ENCODE data around the gene GREB1L. TPM values are rescaled to one million over a fixed set of nuclear protein-coding genes. Genes with fewer than 3 reads are reported as not detected.

The GREB1L gene
- total and polyA plus RNA-seq, 2 donors (not counting 1 experiment from before 2014, with no cell fraction given), result 0.33 to 0.41 TPM

DNA sequence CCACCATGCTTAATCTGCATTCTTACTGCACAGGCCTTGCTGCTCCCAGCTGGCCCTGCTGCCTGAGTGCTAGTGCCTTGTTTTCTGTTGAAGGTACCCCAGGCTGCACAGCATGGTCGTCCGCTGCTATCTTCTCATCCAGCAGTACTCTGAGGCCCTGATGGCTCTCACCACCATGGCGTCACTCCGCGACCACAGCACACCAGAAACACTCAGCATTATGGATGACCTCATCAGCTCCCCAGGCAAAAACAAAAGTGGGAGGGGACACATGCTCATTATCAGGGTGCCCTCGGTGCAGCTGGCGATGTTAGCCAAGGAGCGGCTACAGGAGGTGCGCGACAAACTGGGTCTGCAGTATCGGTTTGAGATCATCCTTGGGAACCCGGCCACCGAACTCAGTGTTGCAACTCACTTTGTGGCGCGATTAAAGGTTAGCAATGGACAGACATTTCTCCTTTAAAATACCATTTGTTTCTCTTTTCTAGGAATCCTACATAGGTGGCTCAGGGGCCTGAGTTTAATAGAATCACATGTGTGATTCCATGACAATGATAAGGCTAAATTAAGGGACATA is 248.0 kb downstream of the GREB1L start:
- no peak overlapping the region for H2AFZ ChIP-seq (ENCODE audit: low read length)
- no peaks in the 10 kb centered on the region for H3K4me1 ChIP-seq (ENCODE audit: control insufficient read depth, extremely low read depth, insufficient read depth, low read length)
- H3K9ac ChIP-seq (ENCODE audit: insufficient read depth, low read length), result no peak overlapping the region
- no peaks in the 10 kb centered on the region for H3K9me3 ChIP-seq (ENCODE audit: control insufficient read depth, insufficient read depth, low read depth, low read length)
- no peaks in the 10 kb centered on the region for H3K36me3 ChIP-seq (ENCODE audit: control insufficient read depth, insufficient read depth, low read length)
- DNase-seq (ENCODE audit: low read depth in 2 of 2), result no peak
- no peak overlapping the region for H3K27ac ChIP-seq (ENCODE audit: insufficient read depth, low read length)
- TF ChIP-seq, protein P1, sequence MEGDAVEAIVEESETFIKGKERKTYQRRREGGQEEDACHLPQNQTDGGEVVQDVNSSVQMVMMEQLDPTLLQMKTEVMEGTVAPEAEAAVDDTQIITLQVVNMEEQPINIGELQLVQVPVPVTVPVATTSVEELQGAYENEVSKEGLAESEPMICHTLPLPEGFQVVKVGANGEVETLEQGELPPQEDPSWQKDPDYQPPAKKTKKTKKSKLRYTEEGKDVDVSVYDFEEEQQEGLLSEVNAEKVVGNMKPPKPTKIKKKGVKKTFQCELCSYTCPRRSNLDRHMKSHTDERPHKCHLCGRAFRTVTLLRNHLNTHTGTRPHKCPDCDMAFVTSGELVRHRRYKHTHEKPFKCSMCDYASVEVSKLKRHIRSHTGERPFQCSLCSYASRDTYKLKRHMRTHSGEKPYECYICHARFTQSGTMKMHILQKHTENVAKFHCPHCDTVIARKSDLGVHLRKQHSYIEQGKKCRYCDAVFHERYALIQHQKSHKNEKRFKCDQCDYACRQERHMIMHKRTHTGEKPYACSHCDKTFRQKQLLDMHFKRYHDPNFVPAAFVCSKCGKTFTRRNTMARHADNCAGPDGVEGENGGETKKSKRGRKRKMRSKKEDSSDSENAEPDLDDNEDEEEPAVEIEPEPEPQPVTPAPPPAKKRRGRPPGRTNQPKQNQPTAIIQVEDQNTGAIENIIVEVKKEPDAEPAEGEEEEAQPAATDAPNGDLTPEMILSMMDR (conservative IDR thresholded peaks at IDR 0.05 in 1 of 2, IDR thresholded peaks at IDR 0.05 in 1 of 2; ENCODE audit: low read depth in 1 of 2, low read length in 2 of 2), result no peak
- TF ChIP-seq EZH2 (IDR thresholded peaks at IDR 0.05; ENCODE audit: low read length, missing control alignments), result no peak
- H3K4me2 ChIP-seq (ENCODE audit: extremely low read depth, insufficient read depth, low read length), result no peak overlapping the region
- H4K20me1 ChIP-seq (ENCODE audit: control insufficient read depth, extremely low read depth, insufficient read depth, low read length), result no peaks in the 10 kb centered on the region
- no peaks in the 10 kb centered on the region for H3K79me2 ChIP-seq (ENCODE audit: control insufficient read depth, insufficient read depth, low read length)
- no peak overlapping the region for H3K4me3 ChIP-seq (replicated peaks in 1 of 4; ENCODE audit: control extremely low read depth in 1 of 4, insufficient read depth in 1 of 4, low read depth in 3 of 4, low read length in 4 of 4)
- H3K27me3 ChIP-seq (ENCODE audit: control insufficient read depth, insufficient read depth, low read length), result no peaks in the 10 kb centered on the region

DNA sequence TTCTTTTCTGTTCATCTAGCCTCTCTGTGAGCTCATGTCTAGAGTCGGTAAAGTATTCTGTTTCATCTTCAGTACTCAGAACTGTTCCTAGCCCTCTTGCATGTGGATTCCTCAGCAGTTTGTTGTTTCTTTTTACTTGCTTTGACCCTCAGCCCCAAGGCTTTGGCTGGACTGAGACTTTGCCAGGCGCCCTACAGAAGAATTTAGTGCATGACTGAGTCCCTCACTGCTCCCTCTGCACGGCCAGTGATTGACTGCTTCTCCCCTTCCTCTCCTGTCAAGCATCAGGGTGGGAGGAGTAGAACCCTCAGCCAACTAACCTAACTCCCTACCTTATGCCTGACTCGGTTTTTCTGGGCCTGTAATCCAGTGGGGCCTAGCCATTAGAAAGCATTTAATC is 248.7 kb downstream of the GREB1L start:
- Histone ChIP-seq H2AFZ (ENCODE audit: low read length) (no peak overlapping the region), H3K27ac (ENCODE audit: insufficient read depth, low read length) (no peak overlapping the region), H3K4me3 (replicated peaks in 1 of 4; ENCODE audit: control extremely low read depth in 1 of 4, insufficient read depth in 1 of 4, low read depth in 3 of 4, low read length in 4 of 4) (no peak overlapping the region), H3K9me3 (ENCODE audit: control insufficient read depth, insufficient read depth, low read depth, low read length) (no peaks in the 10 kb centered on the region), H3K4me1 (ENCODE audit: control insufficient read depth, extremely low read depth, insufficient read depth, low read length) (no peaks in the 10 kb centered on the region), H3K36me3 (ENCODE audit: control insufficient read depth, insufficient read depth, low read length) (no peaks in the 10 kb centered on the region), H3K27me3 (ENCODE audit: control insufficient read depth, insufficient read depth, low read length) (no peaks in the 10 kb centered on the region), H3K9ac (ENCODE audit: insufficient read depth, low read length) (no peak overlapping the region), H4K20me1 (ENCODE audit: control insufficient read depth, extremely low read depth, insufficient read depth, low read length) (no peaks in the 10 kb centered on the region), H3K79me2 (ENCODE audit: control insufficient read depth, insufficient read depth, low read length) (no peaks in the 10 kb centered on the region), H3K4me2 (ENCODE audit: extremely low read depth, insufficient read depth, low read length) (no peak overlapping the region)
- DNase-seq (ENCODE audit: low read depth in 2 of 2), result no peak
- no peak for TF ChIP-seq EZH2 (IDR thresholded peaks at IDR 0.05; ENCODE audit: low read length, missing control alignments)
- TF ChIP-seq, protein P1 (conservative IDR thresholded peaks at IDR 0.05 in 1 of 2, IDR thresholded peaks at IDR 0.05 in 1 of 2; ENCODE audit: low read depth in 1 of 2, low read length in 2 of 2), result no peak

DNA sequence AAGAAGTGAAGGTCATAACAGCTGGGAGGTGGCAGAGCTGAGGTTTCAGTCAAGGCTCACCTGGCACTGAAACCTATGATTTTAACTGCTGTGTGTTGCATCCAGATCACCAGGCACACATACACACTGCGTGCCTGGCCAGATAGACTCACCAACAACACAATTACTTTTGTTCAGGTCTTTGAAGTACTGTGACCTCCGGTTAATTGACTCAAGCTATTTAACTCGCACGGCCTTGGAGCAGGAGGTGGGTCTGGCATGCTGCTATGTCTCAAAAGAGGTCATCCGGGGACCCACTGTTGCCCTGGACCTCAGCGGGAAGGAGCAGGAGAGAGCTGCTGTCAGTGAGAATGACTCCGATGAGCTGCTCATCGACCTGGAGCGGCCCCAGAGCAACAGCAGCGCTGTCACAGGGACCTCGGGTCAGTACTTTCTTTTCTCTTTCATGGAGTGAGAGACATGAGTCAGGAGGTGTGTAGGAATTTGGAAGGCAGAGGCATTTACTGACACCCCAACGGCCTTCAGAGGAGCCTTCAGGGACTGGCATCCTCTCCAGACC is 254.3 kb downstream of the GREB1L start:
- Histone ChIP-seq H3K9me3 (ENCODE audit: control insufficient read depth, insufficient read depth, low read depth, low read length) (no peaks in the 10 kb centered on the region), H3K4me3 (replicated peaks in 1 of 4; ENCODE audit: control extremely low read depth in 1 of 4, insufficient read depth in 1 of 4, low read depth in 3 of 4, low read length in 4 of 4) (no peak overlapping the region), H3K36me3 (ENCODE audit: control insufficient read depth, insufficient read depth, low read length) (no peaks in the 10 kb centered on the region), H2AFZ (ENCODE audit: low read length) (no peak overlapping the region), H3K9ac (ENCODE audit: insufficient read depth, low read length) (no peak overlapping the region), H3K27ac (ENCODE audit: insufficient read depth, low read length) (no peak overlapping the region), H3K27me3 (ENCODE audit: control insufficient read depth, insufficient read depth, low read length) (no peaks in the 10 kb centered on the region), H3K4me1 (ENCODE audit: control insufficient read depth, extremely low read depth, insufficient read depth, low read length) (no peaks in the 10 kb centered on the region), H4K20me1 (ENCODE audit: control insufficient read depth, extremely low read depth, insufficient read depth, low read length) (no peaks in the 10 kb centered on the region), H3K4me2 (ENCODE audit: extremely low read depth, insufficient read depth, low read length) (no peak overlapping the region), H3K79me2 (ENCODE audit: control insufficient read depth, insufficient read depth, low read length) (no peaks in the 10 kb centered on the region)
- TF ChIP-seq EZH2 (IDR thresholded peaks at IDR 0.05; ENCODE audit: low read length, missing control alignments), result no peak
- TF ChIP-seq, protein P1 (conservative IDR thresholded peaks at IDR 0.05 in 1 of 2, IDR thresholded peaks at IDR 0.05 in 1 of 2; ENCODE audit: low read depth in 1 of 2, low read length in 2 of 2), result no peak
- no peak for DNase-seq (ENCODE audit: low read depth in 2 of 2)

Data from fibroblast of lung (primary cell).